ENCODE data around the gene DNTTIP2.

- TF ChIP-seq CTCF (IDR thresholded peaks at IDR 0.05) (no peak), POLR2A (IDR thresholded peaks at IDR 0.05) (no peak), POLR2AphosphoS5 (IDR thresholded peaks at IDR 0.05) (no peak)
Observed at GRCh38 chr1:93905734-93906133, 26.7 kb upstream of the DNTTIP2 start.
